ENCODE results near the gene SLC35F3.
A peak's percentile ranks its signal among the peaks of the same experiment; 100 is the strongest.
"Not testable (repeated sequence)": the region's sequence is repeated elsewhere in the genome, so short reads cannot be mapped to it uniquely, and the experiment has no call there.

Gene SLC35F3

GRCh38 chr1:234348964-234349363 is 444.5 kb downstream of the SLC35F3 start:
- TF ChIP-seq CTCF (IDR thresholded peaks at IDR 0.05), result no peak
- DNase-seq, result no peak
- no peak overlapping the region for H3K4me3 ChIP-seq
- H3K4me1 ChIP-seq, result no peaks in the 10 kb centered on the region
- H3K9me3 ChIP-seq, result peaks cover 0 to 3% (median 0%) of the 10 kb centered on the region in 3 donors
- H3K27ac ChIP-seq, result no peak overlapping the region
- no peaks in the 10 kb centered on the region for H3K36me3 ChIP-seq
- intact Hi-C loops (cut with DNase I; ENCODE audit: low total_unique reads), result no loop called here
- H3K27me3 ChIP-seq, result no peaks in the 10 kb centered on the region

GRCh38 chr1:234355782-234356510 is 451.5 kb downstream of the SLC35F3 start:
- Histone ChIP-seq H3K4me1 (no peaks in the 10 kb centered on the region), H3K36me3 (no peaks in the 10 kb centered on the region), H3K27ac (no peak overlapping the region), H3K4me3 (no peak overlapping the region), H3K9me3 (no peaks in the 10 kb centered on the region), H3K27me3 (peaks cover 0 to 4% of the 10 kb centered on the region in 2 donors)
- no peak for DNase-seq
- TF ChIP-seq CTCF (IDR thresholded peaks at IDR 0.05), result no peak
- intact Hi-C loops (cut with DNase I; ENCODE audit: low total_unique reads), result no loop called here

- H3K4me1 ChIP-seq; H3K36me3 ChIP-seq; H3K9me3 ChIP-seq; H3K27ac ChIP-seq; DNase-seq; intact Hi-C loops (cut with DNase I; ENCODE audit: low total_unique reads); H3K27me3 ChIP-seq: not testable (repeated sequence)
- peak overlapping the region; percentile 7 to 37 for H3K4me3 ChIP-seq
Measured at GRCh38 chr1:234356615-234357269, 452.3 kb downstream of the SLC35F3 start.

GRCh38 chr1:234357831-234358230 is 453.4 kb downstream of the SLC35F3 start:
- intact Hi-C loops (cut with DNase I; ENCODE audit: low total_unique reads), result no loop called here
- no peaks in the 10 kb centered on the region for H3K4me1 ChIP-seq
- no peak overlapping the region for H3K4me3 ChIP-seq
- no peaks in the 10 kb centered on the region for H3K9me3 ChIP-seq
- no peak for DNase-seq
- peaks cover 0 to 4% of the 10 kb centered on the region in 2 donors for H3K27me3 ChIP-seq
- H3K36me3 ChIP-seq, result no peaks in the 10 kb centered on the region
- TF ChIP-seq CTCF (IDR thresholded peaks at IDR 0.05), result no peak
- no peak overlapping the region for H3K27ac ChIP-seq

GRCh38 chr1:234361102-234361603 is 456.7 kb downstream of the SLC35F3 start:
- Histone ChIP-seq H3K36me3 (no peaks in the 10 kb centered on the region), H3K9me3 (no peaks in the 10 kb centered on the region), H3K27me3 (peaks cover 0 to 4% of the 10 kb centered on the region in 2 donors), H3K4me3 (no peak overlapping the region), H3K27ac (no peak overlapping the region), H3K4me1 (no peaks in the 10 kb centered on the region)
- no peak for TF ChIP-seq CTCF (IDR thresholded peaks at IDR 0.05)
- DNase-seq, result no peak
- intact Hi-C loops (cut with DNase I; ENCODE audit: low total_unique reads), result no loop called here

- TF ChIP-seq CTCF (IDR thresholded peaks at IDR 0.05), result no peak
- no peak overlapping the region for H3K27ac ChIP-seq
- H3K36me3 ChIP-seq, result no peaks in the 10 kb centered on the region
- no peaks in the 10 kb centered on the region for H3K27me3 ChIP-seq
- intact Hi-C loops (cut with DNase I; ENCODE audit: low total_unique reads), result no loop called here
- no peaks in the 10 kb centered on the region for H3K4me1 ChIP-seq
- no peak for DNase-seq
- H3K4me3 ChIP-seq, result no peak overlapping the region
- H3K9me3 ChIP-seq, result no peaks in the 10 kb centered on the region
Measured at GRCh38 chr1:234362558-234362957, 458.1 kb downstream of the SLC35F3 start.
